Activated CD4-positive, CD25-positive, alpha-beta regulatory T cell (primary cell): ENCODE measurements around the gene DCP1A.

Source experiments
- DNase-seq, 4 experiments: peaks; one replicate each; lab custom pipeline; 2025; lab: John Stamatoyannopoulos, UW

The DCP1A gene

GRCh38 chr3:53244271-53244670, 103.1 kb downstream of the DCP1A start:
- DNase-seq, result no peak

DNA sequence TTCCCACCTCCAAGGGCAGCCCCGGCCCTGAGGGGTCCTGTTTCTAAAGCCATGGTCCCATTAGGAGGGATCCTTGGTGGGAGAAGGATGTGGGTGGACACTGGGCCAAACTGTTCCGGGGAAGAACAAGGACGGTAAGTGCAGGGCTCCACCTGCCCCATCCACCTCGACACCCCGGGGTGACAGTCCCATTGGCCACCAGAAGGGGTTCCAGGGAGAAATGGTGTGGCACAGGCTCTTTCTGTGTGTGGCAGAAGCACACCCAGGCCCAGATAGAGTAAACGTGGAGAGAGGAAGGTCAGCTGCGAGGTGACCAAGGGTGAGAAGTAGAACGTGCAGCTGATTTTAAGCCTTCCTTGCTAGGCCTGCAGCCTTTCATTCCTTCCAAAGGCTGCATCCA, 103.6 kb downstream of the DCP1A start:
- DNase-seq, result no peak

- no peak for DNase-seq
Observed at GRCh38 chr3:53243165-53243564, 104.2 kb downstream of the DCP1A start.

GRCh38 chr3:53242642-53243041, 104.7 kb downstream of the DCP1A start:
- DNase-seq, result no peak

GRCh38 chr3:53242155-53242554, 105.2 kb downstream of the DCP1A start:
- DNase-seq, result no peak

DNA sequence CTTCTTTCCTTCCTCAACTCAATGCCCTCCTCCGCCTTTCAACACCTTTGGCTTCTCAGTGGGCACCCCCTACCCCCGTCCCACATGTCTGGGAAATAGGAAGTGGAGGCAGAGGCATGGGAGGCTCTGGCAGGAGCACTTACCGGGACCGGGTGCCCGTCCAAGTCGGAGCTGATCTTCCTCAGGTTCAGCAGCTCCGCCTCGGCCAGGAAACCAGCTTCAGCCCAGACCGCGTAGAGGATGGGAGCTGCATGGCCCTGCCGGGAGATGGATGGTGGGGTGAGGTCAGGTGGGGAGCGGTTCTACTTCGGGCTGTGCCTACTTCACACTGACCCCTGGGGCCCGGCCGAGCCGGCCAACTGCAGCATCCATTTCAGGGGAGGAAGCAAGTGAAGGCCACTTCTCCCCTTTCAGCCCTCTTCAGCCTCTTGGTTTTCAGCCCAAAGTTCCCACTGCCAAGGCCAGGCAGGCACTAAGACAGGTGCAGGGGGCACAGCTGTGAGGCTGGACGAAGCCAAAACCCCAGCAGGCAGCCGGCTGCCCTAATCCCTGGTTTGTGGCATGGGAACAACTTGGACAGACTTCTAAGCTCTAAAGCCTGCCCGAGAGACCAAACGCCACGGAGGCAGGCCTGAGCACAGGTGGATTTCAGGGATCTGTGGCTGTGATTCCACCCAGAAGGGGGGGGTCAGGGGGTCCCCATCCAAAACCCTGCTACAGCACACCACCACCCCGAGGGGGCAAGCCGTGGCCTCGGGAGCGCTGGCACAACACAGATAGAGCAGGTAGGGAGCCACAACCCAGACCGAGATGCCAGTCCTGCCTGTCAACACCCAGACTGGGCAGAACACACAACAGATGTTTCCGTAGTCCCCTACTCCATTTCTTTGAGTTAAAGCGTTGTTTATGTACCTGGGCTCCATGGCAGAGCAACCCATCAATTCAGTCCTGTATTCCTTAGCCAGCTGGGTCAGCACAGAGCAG, 106.1 kb downstream of the DCP1A start:
- DNase-seq, result no peak

DNA sequence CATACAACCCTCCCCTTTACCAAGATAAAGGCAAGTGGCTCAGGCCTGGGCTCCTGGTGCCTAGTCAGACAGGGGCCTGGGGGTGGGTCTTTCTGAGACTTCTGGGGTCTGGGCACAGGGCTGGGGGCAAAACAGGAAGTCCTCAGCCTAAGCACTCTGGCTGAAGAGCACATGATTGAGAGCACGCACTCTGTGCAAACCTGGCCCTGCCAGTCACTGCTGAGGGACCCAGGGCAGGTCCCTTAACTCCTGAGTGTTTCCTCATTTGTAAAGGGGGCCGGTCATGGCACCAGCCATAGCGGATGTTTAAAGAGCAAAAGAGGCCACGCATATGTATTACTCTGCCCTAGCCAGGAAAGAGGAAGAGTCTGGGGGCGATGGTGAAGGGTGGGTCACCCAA, 107.5 kb downstream of the DCP1A start:
- DNase-seq, result no peak

GRCh38 chr3:53238886-53239285, 108.5 kb downstream of the DCP1A start:
- DNase-seq, result no peak

- no peak for DNase-seq
Observed at GRCh38 chr3:53238051-53238850, 109.1 kb downstream of the DCP1A start.

DNA sequence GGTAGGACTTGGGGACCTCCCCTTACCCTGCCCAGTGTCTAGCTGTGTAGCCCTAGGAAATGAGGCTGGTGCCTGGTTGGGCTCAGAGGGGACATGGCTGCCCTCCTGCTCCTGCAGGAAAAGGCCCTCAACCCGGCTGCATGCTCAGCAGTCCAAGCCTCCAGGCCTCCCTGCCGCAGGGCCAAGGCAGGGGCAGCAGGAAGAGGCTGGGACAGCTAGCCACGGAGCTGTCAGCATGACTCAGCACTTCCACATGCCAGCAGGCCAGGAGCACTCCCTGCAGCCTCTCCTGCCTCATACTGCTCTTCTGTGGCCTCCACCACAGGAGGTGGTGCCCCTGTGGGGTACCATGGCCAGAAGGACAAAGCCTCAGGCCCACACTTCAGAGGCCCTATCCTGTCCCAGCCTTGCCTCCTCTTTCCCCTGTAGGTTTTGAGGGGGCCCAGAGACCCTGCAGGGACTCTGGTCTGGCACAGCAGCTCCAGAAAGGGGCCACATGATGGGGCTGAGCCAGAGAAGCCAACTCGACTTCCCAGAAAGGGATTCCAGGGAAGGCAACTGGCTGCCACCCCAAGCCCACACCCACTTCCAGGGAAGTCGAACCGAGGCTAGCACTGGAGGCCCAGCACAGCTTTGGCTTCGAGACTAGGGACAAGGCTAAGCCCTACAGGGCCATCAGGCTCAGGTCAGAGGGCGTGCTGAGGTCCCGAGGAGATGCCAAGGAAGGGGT, 111.1 kb downstream of the DCP1A start:
- DNase-seq, result no peak

DNA sequence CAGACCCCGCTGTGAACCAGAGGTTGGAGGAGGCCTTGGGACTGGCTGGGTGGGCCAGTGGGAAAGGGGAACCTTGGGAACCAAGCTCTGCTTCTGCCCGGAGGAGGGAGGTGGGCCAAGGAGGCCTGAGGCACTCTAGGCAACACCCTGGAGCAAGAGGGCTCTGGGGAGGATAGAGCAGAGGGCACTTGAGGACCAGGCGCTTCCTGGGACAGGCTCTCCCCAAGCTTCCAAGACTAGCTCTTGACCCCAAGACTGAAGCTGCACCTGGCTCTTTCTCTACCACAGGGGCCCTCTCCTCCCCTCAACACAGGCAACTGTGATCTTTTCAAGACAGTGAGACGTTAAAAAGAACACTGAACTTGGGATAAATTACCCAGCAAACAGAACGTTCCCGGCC, 111.8 kb downstream of the DCP1A start:
- no peak for DNase-seq

DNA sequence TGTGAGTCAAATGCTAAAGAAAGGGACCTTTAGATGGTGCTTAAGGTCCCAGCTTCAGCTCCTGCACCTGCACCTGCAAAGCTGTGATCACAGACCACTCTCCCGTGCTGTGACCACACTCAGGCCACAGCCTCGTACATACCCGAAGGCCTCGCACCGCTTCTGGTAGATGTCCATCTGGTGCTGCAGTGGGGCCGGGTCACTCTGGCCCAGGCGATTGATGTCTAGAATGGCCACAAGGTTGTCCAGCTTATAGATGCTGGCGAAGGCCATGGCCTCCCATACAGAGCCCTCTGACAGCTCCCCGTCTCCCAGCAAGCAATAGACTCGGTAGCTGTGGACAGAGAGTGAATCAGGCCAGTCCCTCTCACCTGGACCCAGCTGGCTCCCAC, 112.5 kb downstream of the DCP1A start:
- DNase-seq, result no peak

- no peak for DNase-seq
Observed at GRCh38 chr3:53234130-53234840, 113.1 kb downstream of the DCP1A start.
